ENCODE results near the gene STAC2.
"Not testable (repeated sequence)": the region's sequence is repeated elsewhere in the genome, so short reads cannot be mapped to it uniquely, and the experiment has no call there.

The STAC2 gene

GRCh38 chr17:39225308-39225958 is at the start of gene STAC2:
TSS of gene STAC2 (minus strand) at chr17:39225945. CDS start at chr17:39225502, 443 bp downstream.
- no peak for DNase-seq

- no peak for DNase-seq
Measured at GRCh38 chr17:39271546-39271945, 45.8 kb upstream of the STAC2 start.

- no peak for DNase-seq
Measured at GRCh38 chr17:39270923-39271322, 45.2 kb upstream of the STAC2 start.

GRCh38 chr17:39264119-39264518 is 38.4 kb upstream of the STAC2 start:
- no peak for DNase-seq

- peak; percentile 13 for DNase-seq
Measured at GRCh38 chr17:39261286-39261685, 35.5 kb upstream of the STAC2 start.

GRCh38 chr17:39252788-39253460 is 27.2 kb upstream of the STAC2 start:
- DNase-seq = no peak

GRCh38 chr17:39251997-39252396 is 26.3 kb upstream of the STAC2 start:
- no peak for DNase-seq

GRCh38 chr17:39250076-39250475 is 24.3 kb upstream of the STAC2 start:
- not testable (repeated sequence) for DNase-seq

- no peak for DNase-seq
Measured at GRCh38 chr17:39246274-39246673, 20.5 kb upstream of the STAC2 start.

GRCh38 chr17:39244600-39245570 is 19.1 kb upstream of the STAC2 start:
- DNase-seq = peak; percentile 78

- no peak for DNase-seq
Measured at GRCh38 chr17:39244016-39244599, 18.4 kb upstream of the STAC2 start.

GRCh38 chr17:39243155-39243554 is 17.4 kb upstream of the STAC2 start:
- no peak for DNase-seq

- no peak for DNase-seq
Measured at GRCh38 chr17:39240631-39241030, 14.9 kb upstream of the STAC2 start.

- DNase-seq = peak; percentile 58
Measured at GRCh38 chr17:39239640-39240314, 14.0 kb upstream of the STAC2 start.

- DNase-seq = peak; percentile 75
Measured at GRCh38 chr17:39238311-39238972, 12.7 kb upstream of the STAC2 start.

- DNase-seq = no peak
Measured at GRCh38 chr17:39237586-39237985, 11.8 kb upstream of the STAC2 start.

GRCh38 chr17:39236981-39237441 is 11.3 kb upstream of the STAC2 start:
- DNase-seq = no peak

- no peak for DNase-seq
Measured at GRCh38 chr17:39236450-39236927, 10.7 kb upstream of the STAC2 start.

GRCh38 chr17:39235555-39236449 is 10.1 kb upstream of the STAC2 start:
- DNase-seq = no peak
